Measurements from ENCODE around the gene TRMT1.

Gene TRMT1

DNA sequence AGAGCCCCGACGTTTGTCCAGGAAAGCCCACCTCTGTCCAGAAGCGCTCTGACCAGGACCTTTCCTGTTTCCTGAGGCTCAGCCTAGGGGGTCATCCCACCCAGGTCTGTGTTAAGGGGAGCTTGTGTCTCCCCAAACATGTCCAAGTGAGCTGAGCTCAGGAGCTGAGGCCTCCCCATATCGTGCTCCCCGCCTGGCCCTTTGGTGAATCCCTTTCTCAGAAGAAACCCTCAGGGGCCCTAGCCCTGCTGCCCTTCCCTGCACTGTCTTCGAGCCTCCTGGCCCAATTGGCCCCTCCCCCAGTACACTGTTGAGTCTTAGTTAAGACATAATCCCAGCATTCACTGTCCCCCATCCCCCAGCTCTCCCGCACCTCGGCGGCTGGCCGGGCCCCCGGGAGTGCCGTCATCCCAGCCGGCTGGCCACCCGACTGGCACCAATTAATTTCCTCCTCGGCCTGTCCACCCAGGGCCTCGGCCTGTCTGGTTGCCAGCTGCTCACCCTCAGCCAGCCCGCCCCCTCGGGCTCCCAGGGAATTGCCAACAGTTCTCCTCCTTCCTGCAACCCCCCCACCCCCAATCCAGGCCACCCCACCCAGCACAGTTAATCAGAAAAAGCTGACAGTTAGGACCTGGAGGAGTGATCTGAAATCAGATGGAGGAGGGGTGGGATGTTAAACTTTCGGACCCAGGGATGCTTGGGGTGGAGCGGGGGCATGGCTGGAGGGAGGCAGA is 47.2 kb upstream of the TRMT1 start:
- DNase-seq (ENCODE audit: low read depth in 1 of 2, low spot score in 1 of 2) = peak in 1 of 2 experiments; percentile 55
- Histone ChIP-seq H3K27ac (replicated peaks) (peak overlapping the region; percentile 69), H3K4me3 (replicated peaks; ENCODE audit: insufficient read depth, low read length) (no peak overlapping the region), H3K27me3 (ENCODE audit: insufficient read depth, poor library complexity, severe bottlenecking) (no peaks in the 10 kb centered on the region)
- no peak for TF ChIP-seq GABPA (IDR thresholded peaks at IDR 0.05; ENCODE audit: low read depth)
- no peak for TF ChIP-seq SPI1 (IDR thresholded peaks at IDR 0.05; ENCODE audit: borderline replicate concordance, low read depth)
- no peak for TF ChIP-seq POLR2AphosphoS5 (IDR thresholded peaks at IDR 0.05; ENCODE audit: low read depth)

DNA sequence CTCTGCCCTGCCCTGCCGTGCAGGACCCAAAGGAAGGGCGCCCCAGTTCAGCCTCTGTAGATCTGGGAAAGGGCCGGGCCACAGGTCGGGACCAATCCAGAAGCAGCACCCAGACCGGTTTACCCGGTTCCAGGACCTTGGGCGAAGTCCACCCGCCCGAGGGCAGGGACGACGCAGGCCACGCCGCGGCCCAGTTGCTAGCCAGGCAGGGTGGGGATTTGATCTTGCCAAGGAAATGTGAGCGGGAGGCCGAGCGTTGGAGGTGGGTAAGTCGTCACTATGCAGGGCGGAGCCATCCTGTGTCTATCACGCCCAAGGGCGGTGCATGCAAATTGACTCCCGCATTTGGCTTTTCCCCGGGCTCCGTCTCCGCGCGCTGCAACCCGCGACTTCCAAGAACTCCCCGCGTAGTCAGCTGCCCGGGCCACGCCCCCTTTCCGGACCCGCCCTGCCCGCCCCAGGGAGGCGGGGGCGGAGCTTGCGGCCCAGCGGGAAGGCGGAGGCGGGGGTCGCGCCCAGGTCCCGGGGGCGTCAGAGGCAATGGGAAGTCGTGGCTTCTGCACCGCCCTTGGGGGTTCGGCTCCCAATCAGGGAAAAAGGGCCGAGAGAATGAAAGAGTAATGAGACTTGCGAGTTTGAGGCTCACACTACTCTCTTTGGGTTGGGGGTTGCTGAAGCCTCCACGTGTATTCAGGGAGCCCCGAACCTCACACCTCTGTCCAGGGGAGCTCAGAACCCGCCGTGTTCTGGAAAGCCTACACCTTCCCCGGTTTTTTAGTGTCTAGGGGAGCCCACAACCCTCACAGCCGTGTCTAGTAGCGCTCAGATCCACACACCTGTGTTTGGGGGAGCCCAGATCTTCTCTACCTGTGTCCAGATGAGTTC is 46.4 kb upstream of the TRMT1 start:
- TF ChIP-seq, protein P1, sequence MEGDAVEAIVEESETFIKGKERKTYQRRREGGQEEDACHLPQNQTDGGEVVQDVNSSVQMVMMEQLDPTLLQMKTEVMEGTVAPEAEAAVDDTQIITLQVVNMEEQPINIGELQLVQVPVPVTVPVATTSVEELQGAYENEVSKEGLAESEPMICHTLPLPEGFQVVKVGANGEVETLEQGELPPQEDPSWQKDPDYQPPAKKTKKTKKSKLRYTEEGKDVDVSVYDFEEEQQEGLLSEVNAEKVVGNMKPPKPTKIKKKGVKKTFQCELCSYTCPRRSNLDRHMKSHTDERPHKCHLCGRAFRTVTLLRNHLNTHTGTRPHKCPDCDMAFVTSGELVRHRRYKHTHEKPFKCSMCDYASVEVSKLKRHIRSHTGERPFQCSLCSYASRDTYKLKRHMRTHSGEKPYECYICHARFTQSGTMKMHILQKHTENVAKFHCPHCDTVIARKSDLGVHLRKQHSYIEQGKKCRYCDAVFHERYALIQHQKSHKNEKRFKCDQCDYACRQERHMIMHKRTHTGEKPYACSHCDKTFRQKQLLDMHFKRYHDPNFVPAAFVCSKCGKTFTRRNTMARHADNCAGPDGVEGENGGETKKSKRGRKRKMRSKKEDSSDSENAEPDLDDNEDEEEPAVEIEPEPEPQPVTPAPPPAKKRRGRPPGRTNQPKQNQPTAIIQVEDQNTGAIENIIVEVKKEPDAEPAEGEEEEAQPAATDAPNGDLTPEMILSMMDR (IDR thresholded peaks at IDR 0.05; ENCODE audit: insufficient read depth, low read length) = no peak
- TF ChIP-seq GABPA (IDR thresholded peaks at IDR 0.05; ENCODE audit: low read depth) (no peak), POLR2AphosphoS5 (IDR thresholded peaks at IDR 0.05; ENCODE audit: low read depth) (no peak; the same call in 1 of the 2 replicates), SPI1 (IDR thresholded peaks at IDR 0.05; ENCODE audit: borderline replicate concordance, low read depth) (no peak)
- TF ChIP-seq, protein P2, sequence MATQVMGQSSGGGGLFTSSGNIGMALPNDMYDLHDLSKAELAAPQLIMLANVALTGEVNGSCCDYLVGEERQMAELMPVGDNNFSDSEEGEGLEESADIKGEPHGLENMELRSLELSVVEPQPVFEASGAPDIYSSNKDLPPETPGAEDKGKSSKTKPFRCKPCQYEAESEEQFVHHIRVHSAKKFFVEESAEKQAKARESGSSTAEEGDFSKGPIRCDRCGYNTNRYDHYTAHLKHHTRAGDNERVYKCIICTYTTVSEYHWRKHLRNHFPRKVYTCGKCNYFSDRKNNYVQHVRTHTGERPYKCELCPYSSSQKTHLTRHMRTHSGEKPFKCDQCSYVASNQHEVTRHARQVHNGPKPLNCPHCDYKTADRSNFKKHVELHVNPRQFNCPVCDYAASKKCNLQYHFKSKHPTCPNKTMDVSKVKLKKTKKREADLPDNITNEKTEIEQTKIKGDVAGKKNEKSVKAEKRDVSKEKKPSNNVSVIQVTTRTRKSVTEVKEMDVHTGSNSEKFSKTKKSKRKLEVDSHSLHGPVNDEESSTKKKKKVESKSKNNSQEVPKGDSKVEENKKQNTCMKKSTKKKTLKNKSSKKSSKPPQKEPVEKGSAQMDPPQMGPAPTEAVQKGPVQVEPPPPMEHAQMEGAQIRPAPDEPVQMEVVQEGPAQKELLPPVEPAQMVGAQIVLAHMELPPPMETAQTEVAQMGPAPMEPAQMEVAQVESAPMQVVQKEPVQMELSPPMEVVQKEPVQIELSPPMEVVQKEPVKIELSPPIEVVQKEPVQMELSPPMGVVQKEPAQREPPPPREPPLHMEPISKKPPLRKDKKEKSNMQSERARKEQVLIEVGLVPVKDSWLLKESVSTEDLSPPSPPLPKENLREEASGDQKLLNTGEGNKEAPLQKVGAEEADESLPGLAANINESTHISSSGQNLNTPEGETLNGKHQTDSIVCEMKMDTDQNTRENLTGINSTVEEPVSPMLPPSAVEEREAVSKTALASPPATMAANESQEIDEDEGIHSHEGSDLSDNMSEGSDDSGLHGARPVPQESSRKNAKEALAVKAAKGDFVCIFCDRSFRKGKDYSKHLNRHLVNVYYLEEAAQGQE (IDR thresholded peaks at IDR 0.05; ENCODE audit: insufficient replicate concordance, low read depth) = no peak
- peak overlapping the region; percentile 69 for H3K27ac ChIP-seq (replicated peaks)

DNA sequence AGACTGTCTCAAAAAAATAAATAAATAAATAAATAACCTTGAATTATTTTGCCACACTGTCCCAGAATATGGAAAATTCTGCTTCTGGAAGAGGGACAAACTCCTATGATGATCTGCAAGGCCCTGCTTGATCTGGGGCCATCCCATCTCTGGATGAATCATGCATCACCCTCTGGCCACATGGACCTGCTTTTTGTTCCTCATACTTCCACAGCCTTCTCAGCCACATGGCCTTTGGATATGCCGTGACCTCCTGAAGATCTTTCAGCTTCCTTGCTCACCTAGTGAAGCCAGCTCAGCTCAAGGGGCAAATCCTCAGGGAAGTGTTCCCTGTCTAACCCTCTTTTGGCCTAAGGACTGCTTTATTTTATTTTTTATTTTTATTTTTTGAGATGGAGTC is 44.0 kb upstream of the TRMT1 start:
- H3K27me3 ChIP-seq (ENCODE audit: insufficient read depth, poor library complexity, severe bottlenecking) = no peaks in the 10 kb centered on the region
- TF ChIP-seq, protein P2 (IDR thresholded peaks at IDR 0.05; ENCODE audit: insufficient replicate concordance, low read depth) = no peak
- TF ChIP-seq GABPA (IDR thresholded peaks at IDR 0.05; ENCODE audit: low read depth) (no peak), SPI1 (IDR thresholded peaks at IDR 0.05; ENCODE audit: borderline replicate concordance, low read depth) (no peak), POLR2AphosphoS5 (IDR thresholded peaks at IDR 0.05; ENCODE audit: low read depth) (no peak)
- TF ChIP-seq, protein P1 (IDR thresholded peaks at IDR 0.05; ENCODE audit: insufficient read depth, low read length) = no peak
- no peak for DNase-seq (ENCODE audit: low read depth in 1 of 2, low spot score in 1 of 2)
- no peak overlapping the region for H3K4me3 ChIP-seq (replicated peaks; ENCODE audit: insufficient read depth, low read length)
- no peak overlapping the region for H3K27ac ChIP-seq (replicated peaks)

More for the DNA sequence above, 46.4 kb upstream of the TRMT1 start:
- H3K27me3 ChIP-seq (ENCODE audit: insufficient read depth, poor library complexity, severe bottlenecking) = no peaks in the 10 kb centered on the region
- DNase-seq (ENCODE audit: low read depth in 1 of 2, low spot score in 1 of 2) = peak; percentile 79 to 96
- peak overlapping the region; percentile 29 for H3K4me3 ChIP-seq (replicated peaks; ENCODE audit: insufficient read depth, low read length)

DNA sequence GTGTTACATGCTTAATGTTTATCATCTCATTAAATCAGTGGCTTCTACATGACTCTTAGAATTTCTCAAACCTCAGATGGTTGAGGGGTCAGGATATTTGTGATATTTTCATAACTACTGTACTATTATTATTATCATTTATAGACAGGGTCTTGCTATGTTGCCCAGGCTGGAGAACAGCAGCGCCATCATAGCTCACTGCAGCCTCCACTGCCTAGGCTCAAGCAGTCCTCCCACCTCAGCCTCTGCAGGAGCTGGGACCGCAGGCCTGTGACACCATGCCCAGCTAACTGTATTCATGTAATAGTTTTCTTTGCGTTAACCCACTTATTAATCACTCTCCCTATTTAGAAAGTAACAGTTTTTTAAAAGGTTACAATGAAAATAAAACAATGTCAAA is 43.2 kb upstream of the TRMT1 start:
- TF ChIP-seq GABPA (IDR thresholded peaks at IDR 0.05; ENCODE audit: low read depth) (no peak), POLR2AphosphoS5 (IDR thresholded peaks at IDR 0.05; ENCODE audit: low read depth) (no peak), SPI1 (IDR thresholded peaks at IDR 0.05; ENCODE audit: borderline replicate concordance, low read depth) (no peak)
- TF ChIP-seq, protein P2 (IDR thresholded peaks at IDR 0.05; ENCODE audit: insufficient replicate concordance, low read depth) = no peak
- TF ChIP-seq, protein P1 (IDR thresholded peaks at IDR 0.05; ENCODE audit: insufficient read depth, low read length) = no peak
- Histone ChIP-seq H3K27me3 (ENCODE audit: insufficient read depth, poor library complexity, severe bottlenecking) (no peaks in the 10 kb centered on the region), H3K4me3 (replicated peaks; ENCODE audit: insufficient read depth, low read length) (no peak overlapping the region), H3K27ac (replicated peaks) (no peak overlapping the region)
- DNase-seq (ENCODE audit: low read depth in 1 of 2, low spot score in 1 of 2) = no peak

Data from HL-60 (cell line).